ENCODE results near the gene PTPRN2. TPM values are rescaled to one million over a fixed set of nuclear protein-coding genes. Genes with fewer than 3 reads are reported as not detected.
A peak's percentile ranks its signal among the peaks of the same experiment; 100 is the strongest.
"Not testable (repeated sequence)": the region's sequence is repeated elsewhere in the genome, so short reads cannot be mapped to it uniquely, and the experiment has no call there.

The PTPRN2 gene
- polyA plus RNA-seq, 3 donors from 2014 or later = 1.9 to 3.7 (median 2.2) TPM

DNA sequence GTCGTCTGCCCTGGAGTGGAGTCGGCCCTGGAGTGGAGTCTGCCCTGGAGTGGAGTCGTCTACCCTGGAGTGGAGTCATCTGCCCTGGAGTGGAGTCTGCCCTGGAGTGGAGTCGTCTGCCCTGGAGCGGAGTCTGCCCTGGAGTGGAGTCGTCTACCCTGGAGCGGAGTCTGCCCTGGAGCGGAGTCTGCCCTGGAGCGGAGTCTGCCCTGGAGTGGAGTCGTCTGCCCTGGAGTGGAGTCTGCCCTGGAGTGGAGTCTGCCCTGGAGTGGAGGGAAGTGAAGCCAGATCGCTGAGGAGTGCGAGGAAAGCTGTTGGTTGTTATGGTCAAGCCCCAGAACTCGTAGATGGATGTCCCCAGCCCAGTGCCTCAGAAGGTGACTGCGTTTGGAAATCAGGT lies 63.3 kb downstream of the PTPRN2 start:
- not testable (repeated sequence) for DNase-seq; H3K27me3 Mint-ChIP-seq (ENCODE audit: low read depth in 3 of 3); H3K4me3 Mint-ChIP-seq

GRCh38 chr7:158523877-158524276 lies 63.7 kb downstream of the PTPRN2 start:
- not testable (repeated sequence) for H3K36me3 Mint-ChIP-seq; DNase-seq; H3K27ac Mint-ChIP-seq; H3K4me3 Mint-ChIP-seq; H3K4me1 Mint-ChIP-seq; H3K27me3 Mint-ChIP-seq (ENCODE audit: low read depth in 3 of 3); H3K9me3 Mint-ChIP-seq

More for the DNA sequence above, 63.3 kb downstream of the PTPRN2 start:
- not testable (repeated sequence) for H3K9me3 Mint-ChIP-seq, H3K36me3 Mint-ChIP-seq, H3K4me1 Mint-ChIP-seq, H3K27ac Mint-ChIP-seq

- H3K36me3 Mint-ChIP-seq; H3K4me3 Mint-ChIP-seq; H3K9me3 Mint-ChIP-seq; H3K27ac Mint-ChIP-seq; H3K4me1 Mint-ChIP-seq; DNase-seq; H3K27me3 Mint-ChIP-seq (ENCODE audit: low read depth in 3 of 3): not testable (repeated sequence)
These were observed 64.3 kb downstream of the PTPRN2 start for GRCh38 chr7:158523165-158523856.

DNA sequence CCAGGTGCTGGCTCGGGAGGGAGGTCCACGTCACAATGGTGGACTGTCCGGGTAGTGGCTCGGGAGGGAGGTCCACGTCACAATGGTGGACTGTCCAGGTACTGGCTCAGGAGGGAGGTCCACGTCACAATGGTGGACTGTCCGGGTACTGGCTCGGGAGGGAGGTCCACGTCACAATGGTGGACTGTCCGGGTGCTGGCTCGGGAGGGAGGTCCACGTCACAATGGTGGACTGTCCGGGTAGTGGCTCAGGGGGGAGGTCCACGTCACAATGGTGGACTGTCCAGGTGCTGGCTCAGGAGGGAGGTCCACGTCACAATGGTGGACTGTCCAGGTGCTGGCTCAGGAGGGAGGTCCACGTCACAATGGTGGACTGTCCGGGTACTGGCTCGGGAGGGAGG lies 65.8 kb downstream of the PTPRN2 start:
- not testable (repeated sequence) for H3K4me3 Mint-ChIP-seq; H3K27ac Mint-ChIP-seq; H3K9me3 Mint-ChIP-seq; H3K27me3 Mint-ChIP-seq (ENCODE audit: low read depth in 3 of 3); DNase-seq; H3K4me1 Mint-ChIP-seq; H3K36me3 Mint-ChIP-seq

GRCh38 chr7:158520825-158521224 lies 66.8 kb downstream of the PTPRN2 start:
- Mint-ChIP-seq H3K27ac (no peak overlapping the region), H3K9me3 (no peaks in the 10 kb centered on the region), H3K36me3 (no peaks in the 10 kb centered on the region), H3K27me3 (ENCODE audit: low read depth in 3 of 3) (peaks cover 3 to 6% (median 4%) of the 10 kb centered on the region in 3 donors), H3K4me3 (no peak overlapping the region), H3K4me1 (peaks cover 0 to 1% of the 10 kb centered on the region in 2 donors)
- DNase-seq = no peak

- Mint-ChIP-seq H3K27ac (no peak overlapping the region), H3K4me1 (peaks cover 0 to 1% of the 10 kb centered on the region in 2 donors), H3K9me3 (no peaks in the 10 kb centered on the region), H3K27me3 (ENCODE audit: low read depth in 3 of 3) (peaks cover 3 to 6% (median 4%) of the 10 kb centered on the region in 3 donors), H3K4me3 (no peak overlapping the region), H3K36me3 (no peaks in the 10 kb centered on the region)
- DNase-seq = no peak
These were observed 67.9 kb downstream of the PTPRN2 start for GRCh38 chr7:158519633-158520174.

- H3K4me1 Mint-ChIP-seq = peaks cover 0 to 1% of the 10 kb centered on the region in 2 donors
- peaks cover 3 to 7% (median 4%) of the 10 kb centered on the region in 3 donors for H3K27me3 Mint-ChIP-seq (ENCODE audit: low read depth in 3 of 3)
- H3K36me3 Mint-ChIP-seq = no peaks in the 10 kb centered on the region
- no peaks in the 10 kb centered on the region for H3K9me3 Mint-ChIP-seq
- DNase-seq = no peak
- no peak overlapping the region for H3K4me3 Mint-ChIP-seq
- H3K27ac Mint-ChIP-seq = no peak overlapping the region
These were observed 68.5 kb downstream of the PTPRN2 start for GRCh38 chr7:158518980-158519632.

DNA sequence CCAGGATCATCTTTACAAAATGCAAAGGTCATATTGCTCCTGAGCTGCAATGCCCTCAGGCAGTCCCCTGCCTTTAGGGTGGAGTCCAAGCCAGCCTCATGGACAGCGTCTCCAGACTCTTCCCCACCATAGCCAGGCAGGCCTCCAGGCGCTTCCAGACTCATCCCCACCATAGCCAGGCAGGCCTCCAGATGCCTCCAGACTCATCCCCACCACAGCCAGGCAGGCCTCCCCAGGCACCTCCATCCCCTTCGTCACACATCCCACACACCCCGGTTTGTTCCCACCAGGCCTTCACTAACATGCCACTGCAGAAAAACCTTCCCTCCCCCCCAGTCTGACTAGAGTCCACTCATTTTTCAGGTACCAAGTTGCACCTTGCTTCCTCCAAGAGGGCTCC lies 70.1 kb downstream of the PTPRN2 start:
- peaks cover 3 to 9% (median 4%) of the 10 kb centered on the region in 3 donors for H3K27me3 Mint-ChIP-seq (ENCODE audit: low read depth in 3 of 3)
- no peak overlapping the region for H3K27ac Mint-ChIP-seq
- H3K4me1 Mint-ChIP-seq = no peaks in the 10 kb centered on the region
- peaks cover 0 to 3% (median 0%) of the 10 kb centered on the region in 6 donors for H3K9me3 Mint-ChIP-seq
- no peaks in the 10 kb centered on the region for H3K36me3 Mint-ChIP-seq
- no peak overlapping the region for H3K4me3 Mint-ChIP-seq
- no peak for DNase-seq

- no peak overlapping the region for H3K27ac Mint-ChIP-seq
- H3K4me3 Mint-ChIP-seq = no peak overlapping the region
- no peaks in the 10 kb centered on the region for H3K4me1 Mint-ChIP-seq
- H3K9me3 Mint-ChIP-seq = peaks cover 1 to 3% (median 2%) of the 10 kb centered on the region in 6 donors
- peaks cover 3 to 9% (median 4%) of the 10 kb centered on the region in 3 donors for H3K27me3 Mint-ChIP-seq (ENCODE audit: low read depth in 3 of 3)
- no peaks in the 10 kb centered on the region for H3K36me3 Mint-ChIP-seq
- no peak for DNase-seq
These were observed 70.6 kb downstream of the PTPRN2 start for GRCh38 chr7:158517072-158517471.

- H3K27me3 Mint-ChIP-seq (ENCODE audit: low read depth in 3 of 3) = peaks cover 4 to 9% (median 5%) of the 10 kb centered on the region in 3 donors
- peaks cover 0 to 4% (median 0%) of the 10 kb centered on the region in 3 donors for H3K36me3 Mint-ChIP-seq
- DNase-seq = no peak
- H3K4me3 Mint-ChIP-seq = no peak overlapping the region
- H3K9me3 Mint-ChIP-seq = peaks cover 2 to 9% (median 7%) of the 10 kb centered on the region in 6 donors
- H3K27ac Mint-ChIP-seq = no peak overlapping the region
- no peaks in the 10 kb centered on the region for H3K4me1 Mint-ChIP-seq
These were observed 71.1 kb downstream of the PTPRN2 start for GRCh38 chr7:158516524-158516923.

DNA sequence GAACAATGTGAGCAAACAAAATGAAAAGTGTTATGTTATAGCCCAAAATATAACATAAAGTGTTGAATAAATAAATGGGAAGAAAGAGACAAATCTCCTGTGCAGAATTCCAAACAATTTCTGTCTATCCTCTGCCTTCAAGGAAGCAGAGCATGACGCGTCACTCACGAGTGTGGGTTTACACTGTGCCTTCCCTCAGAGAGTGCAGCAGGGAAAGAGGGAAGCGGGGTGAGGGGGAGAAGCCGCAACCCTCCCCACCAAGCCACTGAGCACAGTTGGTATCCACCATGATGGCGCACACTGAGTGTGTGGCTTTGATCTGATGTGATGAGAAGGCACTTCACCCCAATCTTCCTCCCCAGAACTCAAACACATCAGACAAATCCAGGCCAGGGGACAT lies 74.8 kb downstream of the PTPRN2 start:
- Mint-ChIP-seq H3K4me1 (no peaks in the 10 kb centered on the region), H3K36me3 (peaks cover 0 to 4% (median 0%) of the 10 kb centered on the region in 3 donors), H3K9me3 (peaks cover 4 to 23% (median 12%) of the 10 kb centered on the region in 6 donors)

GRCh38 chr7:158512042-158512441 lies 75.6 kb downstream of the PTPRN2 start:
- peaks cover 4 to 10% (median 7%) of the 10 kb centered on the region in 3 donors for H3K27me3 Mint-ChIP-seq (ENCODE audit: low read depth in 3 of 3)
- no peaks in the 10 kb centered on the region for H3K4me1 Mint-ChIP-seq
- H3K4me3 Mint-ChIP-seq = no peak overlapping the region
- no peak for DNase-seq
- no peak overlapping the region for H3K27ac Mint-ChIP-seq
- H3K9me3 Mint-ChIP-seq = peaks cover 6 to 23% (median 13%) of the 10 kb centered on the region in 6 donors
- peaks cover 0 to 4% (median 0%) of the 10 kb centered on the region in 3 donors for H3K36me3 Mint-ChIP-seq

More for the DNA sequence above, 74.8 kb downstream of the PTPRN2 start:
- H3K27ac Mint-ChIP-seq = no peak overlapping the region
- no peak for DNase-seq
- peaks cover 4 to 9% (median 8%) of the 10 kb centered on the region in 3 donors for H3K27me3 Mint-ChIP-seq (ENCODE audit: low read depth in 3 of 3)
- no peak overlapping the region for H3K4me3 Mint-ChIP-seq

DNA sequence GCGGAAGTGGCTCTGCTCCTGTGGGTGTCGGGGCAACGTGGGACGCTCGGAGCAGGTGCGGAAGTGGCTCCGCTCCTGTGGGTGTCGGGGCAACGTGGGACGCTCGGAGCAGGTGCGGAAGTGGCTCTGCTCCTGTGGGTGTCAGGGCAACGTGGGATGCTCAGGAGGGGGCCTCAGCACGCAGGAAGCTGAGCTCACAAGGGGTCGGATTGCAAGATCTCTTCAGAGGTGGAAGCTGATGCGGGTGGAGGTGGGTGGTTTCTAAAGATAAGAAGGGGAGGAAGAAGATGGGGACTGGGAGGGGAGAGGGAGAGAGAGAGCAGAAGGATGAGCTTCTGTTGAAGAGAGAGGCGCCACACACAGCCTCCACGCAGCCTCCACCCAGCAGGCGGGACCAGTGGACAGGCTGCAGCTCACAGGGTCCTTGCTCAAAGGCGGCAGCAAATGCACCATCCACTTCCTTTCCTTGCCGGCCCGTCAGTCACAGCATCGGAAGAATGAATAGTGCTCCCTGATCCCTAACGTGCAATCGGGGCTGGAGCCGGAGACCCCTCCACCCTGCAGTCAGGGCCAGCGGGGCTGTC lies 78.7 kb downstream of the PTPRN2 start:
- Mint-ChIP-seq H3K4me3 (no peak overlapping the region), H3K27me3 (ENCODE audit: low read depth in 3 of 3) (peaks cover 4 to 9% (median 4%) of the 10 kb centered on the region in 3 donors), H3K36me3 (peaks cover 0 to 4% (median 0%) of the 10 kb centered on the region in 3 donors), H3K4me1 (no peaks in the 10 kb centered on the region), H3K9me3 (peaks cover 6 to 23% (median 13%) of the 10 kb centered on the region in 6 donors), H3K27ac (no peak overlapping the region)
- no peak for DNase-seq

DNA sequence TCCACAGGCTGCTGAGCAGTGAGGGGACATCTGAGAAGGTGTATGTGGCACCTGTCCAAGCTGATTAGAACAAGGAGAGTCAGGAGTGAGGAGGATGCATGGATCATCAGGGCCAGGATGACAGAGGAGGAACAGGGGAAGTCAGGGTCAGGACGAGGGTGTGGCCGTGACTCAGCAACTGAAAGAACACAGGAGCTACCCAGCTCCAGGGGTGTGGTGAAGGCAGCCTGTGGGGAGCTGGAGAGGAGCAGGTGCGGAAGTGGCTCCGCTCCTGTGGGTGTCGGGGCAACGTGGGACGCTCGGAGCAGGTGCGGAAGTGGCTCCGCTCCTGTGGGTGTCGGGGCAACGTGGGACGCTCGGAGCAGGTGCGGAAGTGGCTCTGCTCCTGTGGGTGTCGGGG lies 79.3 kb downstream of the PTPRN2 start:
- not testable (repeated sequence) for H3K36me3 Mint-ChIP-seq; H3K4me1 Mint-ChIP-seq; H3K27me3 Mint-ChIP-seq (ENCODE audit: low read depth in 3 of 3); DNase-seq; H3K4me3 Mint-ChIP-seq
- peaks cover 6 to 23% (median 13%) of the 10 kb centered on the region in 6 donors for H3K9me3 Mint-ChIP-seq
- peak overlapping the region in 1 of 6 donors; percentile 40 for H3K27ac Mint-ChIP-seq
